ENCODE measurements around the gene PSTPIP2. TPM values are rescaled to one million over a fixed set of nuclear protein-coding genes. Genes with fewer than 3 reads are reported as not detected.

PSTPIP2 gene
- total and polyA plus RNA-seq, 2 of the 13 experiments (the other 11 are each of a cell fraction or from before 2014, with no cell fraction given) = 0.25 to 0.27 TPM

GRCh38 chr18:46113751-46114150 is 41.7 kb upstream of the PSTPIP2 start:
- H3K9ac ChIP-seq (ENCODE audit: insufficient read depth, low read depth, low read length) = no peak overlapping the region
- H3K27ac ChIP-seq (ENCODE audit: extremely low read length, insufficient read depth, low read length) = no peak overlapping the region
- ATAC-seq = no peak
- no peaks in the 10 kb centered on the region for H4K20me1 ChIP-seq (ENCODE audit: insufficient read depth, low read length)
- POLR2A ChIA-PET = no interaction called here
- WGBS (ENCODE audit: low lambda C conversion rate) = 100% methylated on average over 1 of the region's 1 CpG
- no peak for FAIRE-seq
- H3K36me3 ChIP-seq (replicated peaks in 1 of 2; ENCODE audit: control insufficient read depth in 1 of 2, insufficient read depth in 2 of 2, low read length in 2 of 2) = no peaks in the 10 kb centered on the region
- no peaks in the 10 kb centered on the region for H3K79me2 ChIP-seq (ENCODE audit: insufficient read depth, low read length)
- in situ Hi-C loops (cut with HindIII; ENCODE audit: extremely low pct_ligation_motif_present, low pct_unique_long_range_greater_than_20kb) = no loop called here
- DNase-seq (ENCODE audit: low spot score) = no peak
- CTCF ChIA-PET (ENCODE audit: low intra/inter-chr PET ratio, low total read pairs) = no interaction called here
- H3K4me3 ChIP-seq (replicated peaks in 1 of 3; ENCODE audit: insufficient read depth in 1 of 3, low read depth in 2 of 3, low read length in 3 of 3) = no peak overlapping the region
- no TSS peak for BruUV-seq (replicated peaks)
- H3K9me3 ChIP-seq (ENCODE audit: low read length) = no peaks in the 10 kb centered on the region
- H2AFZ ChIP-seq (ENCODE audit: low read length) = no peak overlapping the region
- no peaks in the 10 kb centered on the region for H3K4me1 ChIP-seq (ENCODE audit: insufficient read depth, low read length)
- intact Hi-C loops (cut with micrococcal nuclease; ENCODE audit: unreplicated experiment) = no loop called here
- no peak overlapping the region for H3K4me2 ChIP-seq (ENCODE audit: low read depth, low read length)
- H3K27me3 ChIP-seq (ENCODE audit: control insufficient read depth in 1 of 2, insufficient read depth in 2 of 2, low read length in 2 of 2) = no peaks in the 10 kb centered on the region
- no peak for TF ChIP-seq POGZ (CRISPR knock-in tag; IDR thresholded peaks at IDR 0.05)
- no peak for TF ChIP-seq ZBTB46 (CRISPR knock-in tag; IDR thresholded peaks at IDR 0.05; ENCODE audit: borderline replicate concordance)
- no peak for TF ChIP-seq ZC3H4 (CRISPR knock-in tag; IDR thresholded peaks at IDR 0.05; ENCODE audit: borderline replicate concordance)
- no peak for TF ChIP-seq ZNF317 (CRISPR knock-in tag; IDR thresholded peaks at IDR 0.05)
- no peak for TF ChIP-seq SKIL (CRISPR knock-in tag; IDR thresholded peaks at IDR 0.05; ENCODE audit: borderline replicate concordance)
- TF ChIP-seq TMF1 (CRISPR knock-in tag; IDR thresholded peaks at IDR 0.05; ENCODE audit: low read depth) = no peak
- TF ChIP-seq ARNT (IDR thresholded peaks at IDR 0.05) = no peak
- TF ChIP-seq PBX2 (CRISPR knock-in tag; IDR thresholded peaks at IDR 0.05) = no peak
- no peak for TF ChIP-seq ZNF138 (CRISPR knock-in tag; IDR thresholded peaks at IDR 0.05; ENCODE audit: low read depth)
- no peak for TF ChIP-seq POLR2AphosphoS2 (IDR thresholded peaks at IDR 0.05; ENCODE audit: low read depth, low read length)
- TF ChIP-seq KIAA2018 (CRISPR knock-in tag; IDR thresholded peaks at IDR 0.05; ENCODE audit: borderline replicate concordance) = no peak
- TF ChIP-seq TGIF2 (CRISPR knock-in tag; IDR thresholded peaks at IDR 0.05) = no peak

All from HepG2 (cell line).